GM19452 (cell line): Measurements from ENCODE around the gene SRRD.

Experiments
- ATAC-seq: cut with Tn5 transposase; IDR thresholded peaks from one replicate; pipeline ENCODE4 v1.9.1; 2021; ENCODE audit not compliant: unreplicated experiment

SRRD gene

DNA sequence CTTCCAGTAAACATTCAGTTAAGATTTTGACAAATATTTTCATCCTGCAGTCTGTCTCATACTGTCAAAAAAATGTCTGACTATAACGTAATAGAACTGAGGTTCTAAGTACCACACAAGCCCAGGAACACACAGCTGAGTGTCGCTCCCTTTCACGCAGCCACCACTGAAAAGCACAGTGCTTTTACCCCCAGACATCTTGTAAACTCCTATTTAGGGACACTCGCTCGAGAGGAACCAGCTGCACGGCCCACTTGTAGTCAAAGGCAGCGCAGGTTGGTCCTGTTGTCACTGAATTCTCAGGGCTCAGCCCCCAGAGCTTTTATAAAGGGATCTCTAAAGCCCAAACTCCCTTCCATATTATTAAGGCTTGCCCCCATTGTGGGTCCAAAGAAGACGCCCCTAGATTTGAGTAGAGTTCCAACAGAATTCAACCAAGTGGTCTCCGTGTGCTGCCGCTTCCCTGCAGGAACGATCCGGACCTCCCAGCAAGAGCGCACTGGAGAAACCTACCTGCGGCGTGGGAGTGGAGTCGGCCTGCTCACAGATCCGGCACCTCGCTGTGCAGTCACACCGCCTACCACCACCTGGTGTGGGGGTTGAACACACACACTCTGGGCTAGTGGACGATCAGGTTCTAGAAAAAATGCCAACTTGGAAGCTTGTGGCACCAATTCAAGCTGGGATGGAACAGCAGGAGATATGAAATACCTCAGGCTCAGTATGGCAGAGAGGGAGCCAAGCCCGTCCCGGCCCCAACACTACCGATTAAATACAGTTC lies 31.3 kb upstream of the SRRD start:
- ATAC-seq = no peak

DNA sequence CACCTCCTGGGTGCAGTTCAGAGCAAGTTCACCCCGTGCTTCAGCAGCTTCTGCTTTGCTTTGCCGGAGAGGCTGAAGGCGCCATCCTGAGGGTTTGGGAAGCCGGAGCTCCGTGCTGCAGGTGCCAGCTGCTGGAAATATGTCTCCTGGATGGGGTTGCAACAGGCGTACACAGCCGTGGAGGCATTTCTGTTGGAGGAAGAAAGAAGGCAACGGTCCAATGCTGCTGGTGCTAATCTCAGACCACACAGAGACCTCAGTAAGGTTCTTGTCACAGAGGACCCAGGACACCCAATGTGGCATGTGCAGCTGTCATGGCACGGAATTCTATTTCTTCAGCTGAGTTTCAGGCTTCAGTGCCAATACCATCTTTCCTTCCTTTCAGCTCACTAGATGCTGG lies 30.5 kb upstream of the SRRD start:
- ATAC-seq = no peak

DNA sequence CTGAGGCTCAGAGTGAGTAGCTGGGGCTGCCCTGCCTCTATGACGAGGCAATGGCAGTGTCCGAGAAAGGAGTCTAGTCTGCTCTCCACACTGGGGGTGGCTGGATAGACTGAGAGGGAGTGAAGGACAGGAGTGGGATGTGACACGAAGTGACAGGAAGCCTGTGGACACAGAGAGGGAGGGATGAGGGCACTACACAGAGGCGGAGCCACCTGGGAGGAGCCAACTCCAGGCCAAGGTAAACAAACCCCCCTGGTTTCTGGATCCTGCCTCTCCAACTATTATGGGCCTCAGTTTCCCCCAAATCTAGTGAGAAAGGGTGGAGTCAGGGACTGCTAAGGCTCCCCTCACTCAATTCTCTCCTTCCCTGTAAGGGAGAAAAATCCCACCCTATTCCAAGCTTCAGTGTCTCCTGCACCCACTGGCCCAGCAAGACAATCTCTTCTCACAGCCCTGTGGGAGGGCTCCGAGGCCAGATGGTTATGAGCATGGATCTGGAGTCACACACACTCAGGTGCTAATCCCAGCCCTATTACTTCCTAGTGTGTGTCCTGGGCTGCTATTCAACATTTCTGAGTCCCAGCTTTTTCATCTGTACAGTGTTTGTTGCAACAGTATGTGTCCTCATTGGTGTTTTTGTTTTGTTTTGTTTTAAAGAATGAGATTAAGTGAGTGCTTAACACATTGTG lies 29.7 kb upstream of the SRRD start:
- no peak for ATAC-seq

DNA sequence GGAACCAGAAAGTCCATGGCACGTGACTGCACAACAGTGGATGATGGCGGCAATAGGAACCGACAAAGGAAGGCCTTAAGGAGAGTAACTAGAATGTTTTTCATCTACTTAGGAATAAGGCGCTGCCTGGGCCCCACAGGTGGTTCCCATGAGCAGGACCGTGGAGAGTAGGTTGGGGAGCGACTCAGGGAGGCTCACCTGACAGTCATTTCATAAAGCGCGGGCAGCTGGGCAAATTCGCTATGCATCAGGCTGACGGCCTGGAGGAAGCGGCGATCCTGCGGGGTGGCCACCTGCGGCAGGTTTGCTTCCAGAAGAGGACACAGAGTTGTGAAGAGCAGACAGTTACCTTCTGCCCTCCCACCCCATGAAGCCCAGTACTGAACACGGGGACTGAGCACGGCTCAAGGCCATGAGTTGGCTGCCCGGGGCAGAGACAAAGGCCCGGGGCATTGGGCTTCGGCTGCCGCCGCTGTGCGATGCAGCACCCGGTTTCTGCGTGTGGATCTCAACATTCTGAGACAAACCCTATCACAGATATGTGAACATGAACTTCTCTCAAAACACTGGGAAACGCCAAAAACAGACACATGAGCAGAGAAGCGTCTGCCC lies 25.9 kb upstream of the SRRD start:
- no peak for ATAC-seq

DNA sequence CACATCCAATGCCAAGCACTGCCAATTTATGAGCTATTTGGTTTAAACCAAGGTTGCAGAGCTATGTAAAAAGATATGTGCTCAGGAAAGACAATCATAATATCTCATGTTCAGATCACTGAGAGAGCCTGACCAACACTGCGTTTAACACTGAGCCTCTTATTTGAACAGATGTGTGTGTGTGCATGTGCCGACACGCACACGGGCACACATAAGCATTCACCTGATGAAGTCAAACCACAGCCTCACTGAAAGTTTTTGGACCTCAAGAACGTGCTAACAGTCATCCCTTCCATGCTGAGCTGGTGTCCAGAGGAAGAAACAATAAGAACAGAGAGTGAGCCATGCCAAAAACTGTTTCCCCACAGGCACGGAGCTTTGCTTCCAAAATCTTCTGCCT lies 23.5 kb upstream of the SRRD start:
- ATAC-seq = no peak

DNA sequence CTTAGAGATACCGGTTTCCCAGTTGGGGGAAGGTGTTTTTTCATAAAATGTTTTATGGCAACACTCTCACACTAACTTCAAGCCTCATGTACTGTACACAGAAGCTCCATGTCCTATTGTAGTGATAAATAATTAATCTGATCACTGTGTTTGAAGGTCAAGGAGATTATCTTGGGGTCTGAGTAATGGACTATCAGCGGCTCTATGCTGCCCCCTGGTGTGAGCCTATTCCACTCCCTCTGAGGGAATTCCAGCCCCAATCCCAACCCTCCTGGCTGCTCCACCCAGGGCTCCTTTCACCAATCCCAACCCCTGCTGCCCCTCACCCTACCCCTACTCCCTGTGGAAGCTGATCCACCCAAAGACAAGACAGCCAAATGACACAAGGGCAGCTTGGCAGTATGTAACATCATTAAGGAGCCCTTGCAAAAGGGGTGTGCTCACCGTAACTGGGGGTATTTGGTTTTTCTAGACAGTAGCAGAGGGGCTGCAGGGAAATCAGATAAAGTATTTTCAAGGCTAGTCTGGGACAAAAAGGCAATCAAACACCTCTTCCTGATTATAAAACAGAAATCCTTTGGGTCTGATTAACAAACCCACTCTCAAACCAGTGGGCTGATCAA lies 22.4 kb upstream of the SRRD start:
- ATAC-seq = no peak

- no peak for ATAC-seq
Measured at GRCh38 chr22:26462051-26462450, 21.6 kb upstream of the SRRD start.

DNA sequence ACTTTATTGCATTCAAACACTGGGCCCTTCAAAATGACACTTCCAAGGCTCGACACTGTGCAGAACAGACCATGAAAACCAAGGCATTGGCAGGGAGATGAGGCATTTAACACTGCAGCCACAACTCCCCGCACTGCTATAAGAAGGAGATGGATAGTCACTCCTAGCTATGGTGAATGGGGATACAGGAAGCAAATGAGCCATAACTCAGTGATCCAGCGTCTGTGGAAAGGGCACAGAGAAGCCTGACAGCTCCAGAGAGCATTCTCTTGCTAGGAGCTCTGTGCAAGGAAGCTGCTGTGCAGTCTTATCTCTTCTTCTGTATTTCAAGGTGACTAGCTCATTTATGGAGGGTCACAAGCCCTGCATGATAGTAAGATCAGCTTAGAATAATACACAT lies 21.0 kb upstream of the SRRD start:
- ATAC-seq = no peak

DNA sequence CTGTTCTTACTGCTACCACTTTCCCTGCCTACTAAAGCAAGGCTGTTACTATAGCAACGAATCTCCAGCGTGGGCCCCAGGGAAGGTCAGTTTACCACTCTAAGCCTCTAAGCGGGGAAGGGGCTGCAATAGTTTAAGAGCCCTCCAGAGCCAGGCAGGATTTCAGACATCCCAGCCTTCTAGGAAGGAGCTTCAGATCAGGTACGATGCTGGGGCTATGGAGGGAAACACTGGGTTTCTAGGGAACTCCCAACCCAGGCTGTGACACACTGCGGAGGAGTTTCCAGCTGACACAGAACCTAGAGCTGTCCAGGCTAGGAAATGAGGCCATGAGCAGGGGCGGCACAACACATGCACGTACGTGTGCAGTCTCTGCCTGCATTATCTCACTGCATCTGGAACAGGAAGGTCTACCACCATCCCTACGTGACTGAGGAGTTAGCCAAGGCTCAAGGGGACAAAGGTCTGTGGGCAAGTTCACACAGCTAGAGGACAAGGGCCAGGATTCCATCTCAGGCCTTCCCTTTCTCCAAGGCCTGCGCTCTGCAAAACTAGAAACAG lies 20.5 kb upstream of the SRRD start:
- no peak for ATAC-seq

DNA sequence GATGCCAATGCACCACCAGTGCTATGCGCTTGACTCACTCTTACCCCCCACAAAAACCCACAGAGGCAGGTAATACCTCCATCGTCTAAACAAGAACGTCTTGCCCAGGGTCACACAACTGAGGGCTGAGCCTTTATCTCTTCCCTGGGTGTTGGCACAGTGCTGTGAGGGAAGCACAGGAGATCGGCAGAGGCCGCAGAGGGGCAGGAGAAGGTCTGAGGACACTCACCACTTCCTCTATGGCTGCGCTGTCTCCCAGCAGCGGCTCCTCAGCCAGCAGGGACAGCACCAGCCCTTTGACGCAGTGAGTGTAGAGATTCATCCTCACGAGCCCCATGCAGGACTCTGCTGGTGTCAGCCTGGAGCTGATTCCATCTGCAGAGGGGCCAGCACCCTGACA lies 20.0 kb upstream of the SRRD start:
- no peak for ATAC-seq

DNA sequence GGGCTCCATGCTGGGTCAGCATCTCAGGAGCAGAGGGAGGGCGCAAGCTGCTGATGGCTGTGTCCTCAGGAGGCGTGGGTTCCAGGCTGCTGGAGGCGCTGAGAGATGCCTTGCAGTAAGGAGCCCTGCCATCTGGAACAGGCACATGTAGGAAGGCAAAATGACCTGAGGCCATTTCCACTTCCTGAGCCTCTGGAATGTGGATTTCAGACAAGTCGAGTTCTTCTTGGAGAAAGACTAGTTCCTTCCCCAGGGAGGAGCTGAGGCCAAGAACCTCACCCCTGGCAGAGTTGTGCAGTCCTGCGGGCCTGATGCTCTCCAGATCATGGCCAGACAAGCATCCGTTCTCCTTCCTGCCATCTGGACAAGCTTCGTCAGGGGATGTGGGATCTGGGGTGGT lies 19.4 kb upstream of the SRRD start:
- ATAC-seq = no peak

- no peak for ATAC-seq
Measured at GRCh38 chr22:26466196-26466595, 17.5 kb upstream of the SRRD start.

DNA sequence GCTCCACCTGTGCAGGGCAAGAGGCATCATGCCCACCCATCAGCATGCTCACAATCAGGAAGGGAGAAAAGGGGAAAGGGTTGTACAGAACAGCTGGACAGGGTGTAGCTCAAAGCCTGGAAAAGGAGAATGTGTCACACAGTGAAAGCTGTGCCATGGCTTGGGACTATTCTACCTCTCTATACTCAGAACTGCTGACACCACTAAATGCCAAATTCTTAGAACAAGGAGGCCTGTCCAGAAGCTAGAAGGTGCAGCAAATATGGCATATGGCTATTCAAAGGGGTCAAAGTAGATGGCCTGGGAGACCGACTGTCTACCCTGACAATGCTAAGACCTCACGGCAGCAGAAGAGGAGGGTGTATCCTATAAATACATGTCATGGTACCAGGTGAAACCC lies 12.9 kb upstream of the SRRD start:
- ATAC-seq = no peak

DNA sequence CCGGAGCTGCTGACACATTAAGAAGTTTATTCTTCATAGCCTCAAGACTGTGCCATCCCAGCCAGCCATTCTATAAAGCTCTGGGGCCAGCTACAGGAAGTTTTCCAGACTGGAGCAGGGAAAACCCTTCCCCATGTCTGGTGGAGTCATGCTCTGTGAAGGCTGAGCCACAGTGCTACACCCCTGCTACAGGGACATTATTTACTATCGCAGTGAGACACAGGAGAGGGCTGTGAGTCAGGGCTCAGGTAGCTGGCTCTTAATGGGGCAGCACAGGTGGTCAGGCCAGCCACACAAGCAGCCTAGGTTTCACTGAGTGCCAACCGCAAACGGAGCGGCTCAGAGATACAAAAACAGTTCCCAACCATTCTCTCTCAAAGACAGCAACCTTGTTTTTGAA lies 12.2 kb upstream of the SRRD start:
- ATAC-seq = no peak

- ATAC-seq = no peak
Measured at GRCh38 chr22:26474682-26475081, 9.0 kb upstream of the SRRD start.

GRCh38 chr22:26476705-26477340 lies 6.9 kb upstream of the SRRD start:
- no peak for ATAC-seq

- no peak for ATAC-seq
Measured at GRCh38 chr22:26477341-26477731, 6.3 kb upstream of the SRRD start.

DNA sequence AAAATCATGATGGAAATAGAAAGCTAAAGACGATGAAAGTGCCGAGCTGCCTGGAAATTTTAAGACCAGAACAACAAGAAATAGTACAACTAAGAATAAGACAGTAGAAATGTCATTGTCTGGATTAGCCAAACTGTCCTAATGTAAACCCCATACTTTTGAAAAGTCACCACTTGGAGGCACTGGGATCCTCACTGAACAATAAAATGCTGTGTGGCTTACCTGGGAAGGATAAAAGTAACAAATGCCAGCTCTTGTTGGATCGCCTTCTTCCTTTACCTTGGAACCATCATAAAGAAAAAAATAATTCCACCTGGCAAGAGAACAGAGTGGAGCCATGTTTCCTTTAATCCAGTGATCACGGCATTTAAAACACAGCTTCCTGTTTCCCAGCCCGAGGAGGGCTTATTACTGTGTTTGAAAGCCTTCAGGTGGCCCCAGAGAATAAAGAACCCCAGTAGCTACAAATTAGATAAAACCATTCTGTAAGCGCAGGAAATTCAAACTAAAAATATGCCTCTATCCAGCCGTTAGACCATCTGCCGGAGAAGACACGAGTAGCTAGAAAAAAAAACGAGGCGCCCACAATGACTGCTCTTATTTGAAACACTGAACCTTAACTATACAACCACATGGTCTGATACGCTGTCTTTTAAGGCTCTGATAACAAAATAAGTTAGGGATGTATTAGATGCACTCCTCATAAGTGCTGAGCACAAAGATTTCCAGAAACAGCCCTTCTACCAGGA lies 4.5 kb upstream of the SRRD start:
- ATAC-seq = no peak

- ATAC-seq = no peak
Measured at GRCh38 chr22:26479792-26480610, 3.7 kb upstream of the SRRD start.

DNA sequence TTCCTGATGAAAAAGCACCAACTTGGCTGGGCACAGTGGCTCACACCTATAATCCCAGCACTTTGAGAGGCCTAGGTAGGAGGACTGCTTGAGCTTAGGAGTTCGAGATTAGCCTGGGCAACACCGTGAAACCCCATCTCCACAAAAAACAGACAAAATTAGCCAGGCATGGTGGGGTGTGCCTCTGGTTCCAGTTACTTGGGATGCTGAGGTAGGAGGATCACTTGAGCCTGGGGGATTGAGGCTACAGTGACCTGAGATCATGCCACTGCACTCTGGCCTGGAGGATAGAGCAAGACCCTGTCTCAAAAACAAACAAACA lies 3.1 kb upstream of the SRRD start:
- ATAC-seq = no peak
